Thoracic aorta (tissue), 2 donors: ENCODE results near the gene BAIAP2L1. TPM values are rescaled to one million over a fixed set of nuclear protein-coding genes. Genes with fewer than 3 reads are reported as not detected.

Experiments used
- ATAC-seq: fragments of 150-250 bp; one replicate; pipeline ENCODE4 v1.8.0; 2017; ENCODE audit warnings: low read depth; ENCODE audit not compliant: insufficient number of reproducible peaks, low FRiP score
- DNase-seq: peaks from one replicate; pipeline ENCODE4 v3.0.0-alpha.2; 2020; ENCODE audit warnings: low spot score
- H3K27ac ChIP-seq, 2 donors: fragments of 200-600 bp; sonication (generic); 1 replicate in 1 of 2; 2 replicates in 1 of 2; pipeline ENCODE4 v1.5.1; 2016; ENCODE audit warnings: mild to moderate bottlenecking in 2 of 2, moderate library complexity in 2 of 2
- H3K27me3 ChIP-seq: fragments of 200-600 bp; sonication (generic); replicated peaks from 2 replicates; pipeline ENCODE4 v1.6.0; 2016; ENCODE audit warnings: mild to moderate bottlenecking; ENCODE audit not compliant: insufficient read depth
- H3K36me3 ChIP-seq: fragments of 200-600 bp; sonication (generic); one replicate; pipeline ENCODE4 v1.5.1; 2016
- H3K4me1 ChIP-seq, 2 donors: fragments of 200-600 bp; sonication (generic); 1 replicate in 1 of 2; 2 replicates in 1 of 2; pipeline versions ENCODE4 v1.5.1 to v1.6.0; 2016; ENCODE audit warnings: low read depth in 2 of 2, mild to moderate bottlenecking in 1 of 2; ENCODE audit not compliant: control insufficient read depth in 1 of 2
- H3K4me3 ChIP-seq: fragments of 200-600 bp; sonication (generic); 2 replicates; pipeline ENCODE4 v1.5.1; 2016; ENCODE audit warnings: mild to moderate bottlenecking
- H3K9me3 ChIP-seq: fragments of 200-600 bp; sonication (generic); 2 replicates; pipeline ENCODE4 v1.5.1; 2016
- CTCF ChIP-seq: fragments of 200-600 bp; sonication (generic); IDR thresholded peaks from one replicate; pipeline ENCODE4 v1.5.1; 2019; ENCODE audit warnings: antibody characterized with exemption
- total RNA-seq, 2 donors: library from RNA; depleted of rRNA; stranded (reverse); fragments of >200 nt; gene quantifications; one replicate each; pipeline versions ENCODE4 v1.1.0 to v1.2.3, GENCODE V29; 2016

Gene BAIAP2L1
- total RNA-seq, 2 donors from 2014 or later, result 0.63 to 1.4 TPM

GRCh38 chr7:98329100-98329790 lies 71.6 kb downstream of the BAIAP2L1 start:
- ATAC-seq (no peak), DNase-seq (no peak)
- Histone ChIP-seq H3K9me3 (peaks cover 3% of the 10 kb centered on the region), H3K27ac (no peak overlapping the region), H3K27me3 (no peaks in the 10 kb centered on the region), H3K4me1 (no peaks in the 10 kb centered on the region), H3K4me3 (no peak overlapping the region), H3K36me3 (no peaks in the 10 kb centered on the region)
- TF ChIP-seq CTCF, result no peak

GRCh38 chr7:98324782-98325181 lies 76.1 kb downstream of the BAIAP2L1 start:
- TF ChIP-seq CTCF, result no peak
- ATAC-seq, result no peak
- Histone ChIP-seq H3K36me3 (no peaks in the 10 kb centered on the region), H3K27ac (no peak overlapping the region), H3K4me3 (no peak overlapping the region), H3K4me1 (peaks cover 0 to 10% of the 10 kb centered on the region in 2 donors), H3K27me3 (no peaks in the 10 kb centered on the region), H3K9me3 (no peaks in the 10 kb centered on the region)
- no peak for DNase-seq

GRCh38 chr7:98323597-98324322 lies 77.1 kb downstream of the BAIAP2L1 start:
- Histone ChIP-seq H3K9me3 (no peaks in the 10 kb centered on the region), H3K27me3 (no peaks in the 10 kb centered on the region), H3K27ac (no peak overlapping the region), H3K4me3 (no peak overlapping the region), H3K36me3 (no peaks in the 10 kb centered on the region), H3K4me1 (peaks cover 0 to 10% of the 10 kb centered on the region in 2 donors)
- no peak for ATAC-seq
- no peak for TF ChIP-seq CTCF
- no peak for DNase-seq

GRCh38 chr7:98322331-98323270 lies 78.3 kb downstream of the BAIAP2L1 start:
- peaks cover 0 to 10% of the 10 kb centered on the region in 2 donors for H3K4me1 ChIP-seq
- DNase-seq (no peak), ATAC-seq (no peak)
- H3K4me3 ChIP-seq, result no peak overlapping the region
- no peak overlapping the region for H3K27ac ChIP-seq
- no peaks in the 10 kb centered on the region for H3K9me3 ChIP-seq
- TF ChIP-seq CTCF, result no peak
- no peaks in the 10 kb centered on the region for H3K27me3 ChIP-seq
- H3K36me3 ChIP-seq, result no peaks in the 10 kb centered on the region

- TF ChIP-seq CTCF, result no peak
- ATAC-seq, result no peak
Observed at GRCh38 chr7:98321301-98321700, 79.6 kb downstream of the BAIAP2L1 start.

More at GRCh38 chr7:98321301-98321700, 79.6 kb downstream of the BAIAP2L1 start:
- no peak for DNase-seq
- no peak overlapping the region for H3K27ac ChIP-seq
- H3K27me3 ChIP-seq, result no peaks in the 10 kb centered on the region
- no peak overlapping the region for H3K4me3 ChIP-seq
- no peaks in the 10 kb centered on the region for H3K9me3 ChIP-seq
- no peaks in the 10 kb centered on the region for H3K36me3 ChIP-seq
- H3K4me1 ChIP-seq, result peaks cover 0 to 10% of the 10 kb centered on the region in 2 donors
